ENCODE measurements around the gene ANGPT4.

DNA sequence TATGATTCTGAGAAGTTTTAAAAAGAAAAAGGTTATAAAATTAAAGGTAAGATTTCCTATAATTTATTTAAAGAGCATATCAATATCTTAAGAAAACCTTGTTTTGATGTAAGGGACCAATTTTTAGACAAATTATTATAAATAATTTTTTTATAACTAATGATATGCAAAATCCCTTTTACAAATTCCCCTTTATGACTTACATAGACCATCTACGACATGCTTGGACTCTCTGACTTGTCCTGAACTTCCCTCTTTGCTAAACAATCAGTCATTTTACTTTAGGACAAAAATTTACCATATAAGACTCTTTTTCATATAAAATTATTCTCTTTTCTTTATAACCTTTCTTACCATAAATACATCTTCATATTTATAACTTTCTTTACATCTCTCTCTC lies 15.3 kb upstream of the ANGPT4 start:
- TF ChIP-seq POLR2A (IDR thresholded peaks at IDR 0.05) (no peak), CTCF (IDR thresholded peaks at IDR 0.05 in 8 of 11, conservative IDR thresholded peaks at IDR 0.05 in 3 of 11) (no peak), POLR2AphosphoS5 (IDR thresholded peaks at IDR 0.05) (no peak)

Measured in spleen (tissue), 7 donors.